Loucy (cell line): ENCODE measurements around the gene APOA4.
A peak's percentile ranks its signal among the peaks of the same experiment; 100 is the strongest.

ENCODE experiments used
- H2AFZ ChIP-seq: fragments of 200-600 bp; sonication (generic); 2 replicates; pipeline ENCODE4 v1.6.0; 2016; ENCODE audit warnings: antibody characterized with exemption, mild to moderate bottlenecking, low read length, moderate library complexity
- H3F3A ChIP-seq: fragments of 200-600 bp; 2 replicates; pipeline ENCODE4 v1.6.0; 2016; ENCODE audit warnings: antibody characterized with exemption, low read depth, mild to moderate bottlenecking
- H3K27me3 ChIP-seq: fragments of 200-600 bp; sonication (generic); 2 replicates; pipeline ENCODE4 v1.6.1; 2014; ENCODE audit warnings: low read length, mild to moderate bottlenecking; ENCODE audit not compliant: insufficient read depth, poor library complexity, severe bottlenecking
- H3K36me3 ChIP-seq: fragments of 200-600 bp; sonication (generic); 2 replicates; pipeline ENCODE4 v1.6.1; 2016; ENCODE audit warnings: low read length; ENCODE audit not compliant: insufficient read depth
- H3K4me1 ChIP-seq: fragments of 200-600 bp; sonication (generic); 2 replicates; pipeline ENCODE4 v1.5.1; 2014; ENCODE audit warnings: low read length, mild to moderate bottlenecking; ENCODE audit not compliant: insufficient read depth, poor library complexity, severe bottlenecking
- H3K4me2 ChIP-seq: fragments of 200-600 bp; sonication (generic); 2 replicates; pipeline ENCODE4 v1.6.0; 2014; ENCODE audit warnings: antibody characterized with exemption, low read length, low read depth, mild to moderate bottlenecking; ENCODE audit not compliant: poor library complexity, severe bottlenecking
- H3K4me3 ChIP-seq: fragments of 200-600 bp; sonication (generic); 2 replicates; pipeline ENCODE4 v1.5.1; 2014; ENCODE audit warnings: low read length, mild to moderate bottlenecking, mixed read lengths; ENCODE audit not compliant: poor library complexity, severe bottlenecking
- H3K79me2 ChIP-seq: fragments of 200-600 bp; sonication (generic); 2 replicates; pipeline ENCODE4 v1.6.1; 2014; ENCODE audit warnings: low read length; ENCODE audit not compliant: insufficient read depth
- H3K9ac ChIP-seq: fragments of 200-600 bp; sonication (generic); 2 replicates; pipeline ENCODE4 v1.6.0; 2014; ENCODE audit warnings: mild to moderate bottlenecking, low read depth, low read length, moderate library complexity; ENCODE audit not compliant: poor library complexity, severe bottlenecking
- H3K9me2 ChIP-seq: fragments of 200-600 bp; sonication (generic); replicated peaks from 2 replicates; pipeline ENCODE4 v1.6.1; 2016; ENCODE audit warnings: low read depth, low read length, mixed read lengths
- H3K9me3 ChIP-seq: fragments of 200-600 bp; sonication (generic); 2 replicates; pipeline ENCODE4 v1.6.1; 2014; ENCODE audit warnings: mild to moderate bottlenecking, antibody characterized with exemption, low read length, low read depth; ENCODE audit not compliant: insufficient read depth
- H4K20me1 ChIP-seq: fragments of 200-600 bp; sonication (generic); 2 replicates; pipeline ENCODE4 v1.6.0; 2014; ENCODE audit warnings: antibody characterized with exemption, low read length, mild to moderate bottlenecking; ENCODE audit not compliant: insufficient read depth, poor library complexity, severe bottlenecking
- CTCF ChIP-seq: fragments of 200-600 bp; sonication (generic); conservative IDR thresholded peaks from 2 replicates; pipeline ENCODE4 v1.5.1; 2014; ENCODE audit warnings: mild to moderate bottlenecking, antibody characterized with exemption, low read length
- EZH2phosphoT487 ChIP-seq: fragments of 200-600 bp; IDR thresholded peaks from 2 replicates; pipeline ENCODE4 v1.6.1; 2018; ENCODE audit warnings: antibody characterized with exemption, mild to moderate bottlenecking, moderate library complexity, borderline replicate concordance

APOA4 gene

GRCh38 chr11:116791002-116791812, 31.9 kb downstream of the APOA4 start:
- Histone ChIP-seq H3K36me3 (no peaks in the 10 kb centered on the region), H3K9me2 (no peaks in the 10 kb centered on the region), H3K79me2 (peaks cover 20% of the 10 kb centered on the region), H3K27me3 (no peaks in the 10 kb centered on the region), H4K20me1 (peaks cover 9% of the 10 kb centered on the region), H3F3A (no peaks in the 10 kb centered on the region), H3K4me2 (no peak overlapping the region), H3K9me3 (no peaks in the 10 kb centered on the region), H3K4me3 (no peak overlapping the region), H2AFZ (peak overlapping the region; percentile 66; the same call in 1 of the 2 replicates), H3K9ac (no peak overlapping the region), H3K4me1 (peaks cover 16% of the 10 kb centered on the region)
- TF ChIP-seq EZH2phosphoT487 (no peak), CTCF (peak; percentile 85)

DNA sequence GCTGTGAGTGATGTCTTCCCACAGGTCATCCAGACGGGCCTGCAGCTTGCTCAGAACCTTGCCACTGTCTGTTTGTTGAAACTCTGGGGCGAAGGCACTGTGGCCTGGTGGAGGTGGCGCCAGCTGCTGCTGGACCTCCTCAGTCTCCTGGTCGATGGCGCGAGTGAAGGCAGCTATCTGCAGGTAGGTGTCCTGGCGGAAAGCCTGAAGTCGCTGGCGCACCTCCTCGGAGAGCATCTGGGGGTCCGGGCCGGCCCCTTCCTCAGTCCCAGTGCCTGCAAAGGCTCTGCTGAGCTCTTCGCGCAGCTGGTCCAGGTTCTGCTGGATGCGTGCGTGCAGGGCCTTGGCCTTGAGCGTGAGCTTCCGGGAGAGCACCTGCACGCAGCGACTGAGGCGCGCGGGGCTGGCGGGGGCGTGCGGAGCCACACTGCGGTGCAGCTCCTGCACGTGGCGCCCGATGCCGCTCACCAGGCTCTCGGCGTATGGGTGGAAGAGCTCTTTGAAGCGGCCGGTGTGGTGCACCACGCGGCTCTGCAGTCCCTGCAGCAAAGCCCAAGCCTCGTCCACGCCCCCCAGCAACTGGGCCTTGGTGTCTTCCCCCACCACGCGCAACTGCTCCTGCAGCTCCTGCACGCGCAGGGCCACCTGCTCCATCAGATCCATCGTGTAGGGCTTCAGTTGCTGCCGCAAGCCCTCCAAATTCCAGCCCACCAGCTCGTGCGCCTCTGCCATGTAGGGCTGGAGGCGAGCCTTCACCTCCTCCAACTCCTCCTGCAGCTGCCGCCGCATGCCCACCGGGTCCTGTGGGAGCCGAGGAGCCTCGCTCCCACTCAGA, 32.7 kb downstream of the APOA4 start:
- peaks cover 9% of the 10 kb centered on the region for H4K20me1 ChIP-seq
- H3K4me2 ChIP-seq, result no peak overlapping the region
- no peak overlapping the region for H3K9ac ChIP-seq
- no peak overlapping the region for H2AFZ ChIP-seq
- no peaks in the 10 kb centered on the region for H3K27me3 ChIP-seq
- H3K79me2 ChIP-seq, result peaks cover 28% of the 10 kb centered on the region
- peaks cover 5% of the 10 kb centered on the region; the same call in 1 of the 2 replicates for H3K36me3 ChIP-seq
- no peak for TF ChIP-seq CTCF
- TF ChIP-seq EZH2phosphoT487, result no peak
- H3K9me3 ChIP-seq, result no peaks in the 10 kb centered on the region
- H3K4me3 ChIP-seq, result no peak overlapping the region
- H3K4me1 ChIP-seq, result peaks cover 23% of the 10 kb centered on the region
- H3K9me2 ChIP-seq, result no peaks in the 10 kb centered on the region
- H3F3A ChIP-seq, result no peaks in the 10 kb centered on the region

GRCh38 chr11:116788975-116789374, 34.1 kb downstream of the APOA4 start:
- H3K4me3 ChIP-seq, result peak overlapping the region; percentile 99
- H2AFZ ChIP-seq, result no peak overlapping the region
- no peak overlapping the region for H3K9ac ChIP-seq
- H3K4me2 ChIP-seq, result peak overlapping the region; percentile 96
- peaks cover 19% of the 10 kb centered on the region; the same call in 1 of the 2 replicates for H3K36me3 ChIP-seq
- H3K27me3 ChIP-seq, result no peaks in the 10 kb centered on the region
- no peaks in the 10 kb centered on the region for H3F3A ChIP-seq
- H3K9me3 ChIP-seq, result no peaks in the 10 kb centered on the region
- peaks cover 27% of the 10 kb centered on the region for H3K4me1 ChIP-seq
- peaks cover 9% of the 10 kb centered on the region for H4K20me1 ChIP-seq
- no peaks in the 10 kb centered on the region for H3K9me2 ChIP-seq
- TF ChIP-seq EZH2phosphoT487, result no peak
- no peak for TF ChIP-seq CTCF
- peaks cover 41% of the 10 kb centered on the region for H3K79me2 ChIP-seq
